Activated CD4-positive, alpha-beta T cell treated with anti-CD3 and anti-CD28 coated beads, Interleukin-2, amount 10 ng/mL, durations not matched to agents 7 days and 5 days (primary cell): ENCODE measurements around the gene ASB5. TPM values are rescaled to one million over a fixed set of nuclear protein-coding genes. Genes with fewer than 3 reads are reported as not detected.

ENCODE experiments used
- CTCF ChIA-PET: fragments of 350-600 bp; sonication (Branson Sonifier 250); formaldehyde crosslinking; loops from one replicate; lab custom pipeline; 2021; ENCODE audit warnings: antibody characterized with exemption; lab: Charles Lee
- POLR2A ChIA-PET: fragments of 350-600 bp; sonication (Branson Sonifier 250); formaldehyde crosslinking; loops from one replicate; lab custom pipeline; 2021; ENCODE audit warnings: antibody characterized with exemption; lab: Charles Lee
- DNase-seq: peaks from one replicate; pipeline ENCODE4 v3.0.0-alpha.2; 2020
- H3K27ac Mint-ChIP-seq: one replicate; pipeline ENCODE4 v1.8.0; 2021; ENCODE audit warnings: mild to moderate bottlenecking, moderate library complexity, mixed read lengths
- H3K27me3 Mint-ChIP-seq: one replicate; pipeline ENCODE4 v1.8.0; 2021; ENCODE audit warnings: mixed read lengths
- H3K36me3 Mint-ChIP-seq: one replicate; pipeline ENCODE4 v1.8.0; 2021; ENCODE audit warnings: low read depth, mixed read lengths
- H3K4me1 Mint-ChIP-seq: one replicate; pipeline ENCODE4 v1.8.0; 2021; ENCODE audit warnings: mixed read lengths
- H3K4me3 Mint-ChIP-seq: one replicate; pipeline ENCODE4 v1.8.0; 2021; ENCODE audit warnings: mild to moderate bottlenecking, moderate library complexity, mixed read lengths
- H3K9me3 Mint-ChIP-seq: one replicate; pipeline ENCODE4 v1.8.0; 2021; ENCODE audit warnings: mixed read lengths
- total RNA-seq, 2 experiments: library from RNA; stranded (reverse); gene quantifications; one replicate each; pipeline ENCODE4 v1.2.3, GENCODE V29; 2021

Gene ASB5, protein sequence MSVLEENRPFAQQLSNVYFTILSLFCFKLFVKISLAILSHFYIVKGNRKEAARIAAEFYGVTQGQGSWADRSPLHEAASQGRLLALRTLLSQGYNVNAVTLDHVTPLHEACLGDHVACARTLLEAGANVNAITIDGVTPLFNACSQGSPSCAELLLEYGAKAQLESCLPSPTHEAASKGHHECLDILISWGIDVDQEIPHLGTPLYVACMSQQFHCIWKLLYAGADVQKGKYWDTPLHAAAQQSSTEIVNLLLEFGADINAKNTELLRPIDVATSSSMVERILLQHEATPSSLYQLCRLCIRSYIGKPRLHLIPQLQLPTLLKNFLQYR
- not detected for total RNA-seq

GRCh38 chr4:176268963-176269362 is at the start of gene ASB5:
ASB5 (minus strand) TSS chr4:176269222; CDS start chr4:176269108, 114 bp downstream.
- peaks cover 5% of the 10 kb centered on the region for H3K27me3 Mint-ChIP-seq
- no peak within 1 kb of the TSS for H3K27ac Mint-ChIP-seq
- DNase-seq: no peak
- ChIA-PET POLR2A (no interaction called here), CTCF (no interaction called here)
- no peaks in the 10 kb centered on the region for H3K36me3 Mint-ChIP-seq
- no peaks in the 10 kb centered on the region for H3K9me3 Mint-ChIP-seq
- no peaks in the 10 kb centered on the region for H3K4me1 Mint-ChIP-seq
- H3K4me3 Mint-ChIP-seq: no peak within 1 kb of the TSS

GRCh38 chr4:176313596-176314336 is 44.7 kb upstream of the ASB5 start:
- Mint-ChIP-seq H3K9me3 (no peaks in the 10 kb centered on the region), H3K27me3 (peaks cover 11% of the 10 kb centered on the region), H3K4me1 (peaks cover 8% of the 10 kb centered on the region), H3K36me3 (no peaks in the 10 kb centered on the region), H3K27ac (no peak overlapping the region), H3K4me3 (no peak overlapping the region)
- DNase-seq: no peak
- ChIA-PET CTCF (no interaction called here), POLR2A (no interaction called here)

- Mint-ChIP-seq H3K4me1 (no peaks in the 10 kb centered on the region), H3K4me3 (no peak overlapping the region), H3K9me3 (no peaks in the 10 kb centered on the region), H3K36me3 (no peaks in the 10 kb centered on the region), H3K27ac (no peak overlapping the region), H3K27me3 (peaks cover 11% of the 10 kb centered on the region)
- POLR2A ChIA-PET: no interaction called here
- no peak for DNase-seq
- CTCF ChIA-PET: no interaction called here
Observed at GRCh38 chr4:176309772-176310171, 40.8 kb upstream of the ASB5 start.

DNA sequence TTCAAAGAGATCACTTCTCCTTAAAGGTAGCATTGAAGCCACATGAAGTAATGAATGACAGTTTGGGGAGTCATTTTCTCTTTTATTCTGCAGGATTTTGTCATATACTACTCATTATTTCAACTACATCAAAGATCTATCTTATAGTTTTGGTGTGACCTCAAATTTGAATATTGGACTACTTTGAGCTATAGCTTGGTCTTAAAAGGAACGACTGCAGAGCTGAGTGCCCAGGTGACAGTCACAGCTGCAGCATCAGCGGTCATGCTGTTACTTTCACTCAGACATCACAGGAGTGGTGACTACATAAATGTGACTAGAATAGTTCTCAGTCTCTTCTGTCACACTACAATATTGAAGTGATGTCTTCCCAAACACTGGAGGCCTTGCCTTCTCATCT is 40.0 kb upstream of the ASB5 start:
- H3K36me3 Mint-ChIP-seq: no peaks in the 10 kb centered on the region
- H3K4me1 Mint-ChIP-seq: no peaks in the 10 kb centered on the region
- no peak for DNase-seq
- no peak overlapping the region for H3K27ac Mint-ChIP-seq
- H3K27me3 Mint-ChIP-seq: peaks cover 15% of the 10 kb centered on the region
- H3K9me3 Mint-ChIP-seq: no peaks in the 10 kb centered on the region
- ChIA-PET POLR2A (no interaction called here), CTCF (no interaction called here)
- H3K4me3 Mint-ChIP-seq: no peak overlapping the region

GRCh38 chr4:176308441-176308840 is 39.4 kb upstream of the ASB5 start:
- Mint-ChIP-seq H3K4me1 (no peaks in the 10 kb centered on the region), H3K36me3 (no peaks in the 10 kb centered on the region), H3K27ac (no peak overlapping the region), H3K27me3 (peaks cover 15% of the 10 kb centered on the region), H3K9me3 (no peaks in the 10 kb centered on the region), H3K4me3 (no peak overlapping the region)
- ChIA-PET CTCF (interaction anchor here (0.6 kb wide), 1 partner anchor 301 kb away, joined by 3 read pairs; no protein-coding TSS in a partner anchor), POLR2A (no interaction called here)
- no peak for DNase-seq

DNA sequence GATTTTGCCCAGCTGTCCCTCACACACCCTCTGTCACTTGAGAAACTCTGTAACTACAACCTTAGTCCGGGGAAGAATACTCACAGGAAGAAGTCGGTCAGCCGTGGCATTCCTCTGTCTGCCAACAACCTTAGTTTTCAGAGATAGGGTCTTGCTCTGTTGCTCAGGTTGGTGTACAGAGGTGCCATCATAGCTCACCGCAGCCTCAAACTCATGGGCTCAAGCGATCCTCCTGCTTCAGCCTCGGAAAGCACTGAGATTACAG is 38.6 kb upstream of the ASB5 start:
- no peak overlapping the region for H3K27ac Mint-ChIP-seq
- no peaks in the 10 kb centered on the region for H3K4me1 Mint-ChIP-seq
- H3K27me3 Mint-ChIP-seq: peaks cover 15% of the 10 kb centered on the region
- no peak overlapping the region for H3K4me3 Mint-ChIP-seq
- POLR2A ChIA-PET: no interaction called here
- no peaks in the 10 kb centered on the region for H3K36me3 Mint-ChIP-seq
- DNase-seq: no peak
- CTCF ChIA-PET: interaction anchor here (0.6 to 2.0 kb wide), 3 partner anchors 12 to 300 kb away, joined by 3 to 5 read pairs (median 4); no protein-coding TSS in a partner anchor
- no peaks in the 10 kb centered on the region for H3K9me3 Mint-ChIP-seq

- CTCF ChIA-PET: interaction anchor here (0.7 to 2.0 kb wide), 2 partner anchors 12 to 78 kb away, joined by 4 to 5 read pairs; no protein-coding TSS in a partner anchor
- Mint-ChIP-seq H3K4me1 (no peaks in the 10 kb centered on the region), H3K27me3 (peaks cover 15% of the 10 kb centered on the region), H3K4me3 (no peak overlapping the region), H3K27ac (no peak overlapping the region), H3K36me3 (no peaks in the 10 kb centered on the region), H3K9me3 (no peaks in the 10 kb centered on the region)
- no peak for DNase-seq
- POLR2A ChIA-PET: no interaction called here
Observed at GRCh38 chr4:176306837-176307665, 38.0 kb upstream of the ASB5 start.

DNA sequence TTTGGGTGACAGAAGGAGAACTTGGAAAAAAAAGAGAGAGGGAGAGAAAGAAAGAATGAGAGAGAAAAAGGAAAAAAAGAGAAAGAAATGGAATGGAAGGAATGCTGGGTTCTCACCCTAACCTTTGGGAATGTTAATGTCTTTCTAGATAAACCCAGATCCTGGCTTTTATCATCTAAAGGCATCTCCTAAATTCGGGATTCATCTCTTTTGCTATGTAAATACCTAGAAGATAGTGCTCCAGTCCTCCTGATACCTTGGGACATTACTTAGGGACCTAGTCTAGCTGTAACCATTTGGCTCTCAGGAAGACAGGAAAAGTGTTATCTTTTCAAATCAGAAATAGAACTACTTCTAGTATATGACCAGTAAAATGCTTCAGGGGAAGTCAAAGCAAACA is 34.9 kb upstream of the ASB5 start:
- Mint-ChIP-seq H3K27ac (no peak overlapping the region), H3K4me1 (no peaks in the 10 kb centered on the region), H3K9me3 (no peaks in the 10 kb centered on the region), H3K4me3 (no peak overlapping the region), H3K27me3 (peaks cover 4% of the 10 kb centered on the region), H3K36me3 (no peaks in the 10 kb centered on the region)
- DNase-seq: no peak
- ChIA-PET POLR2A (no interaction called here), CTCF (interaction anchor here (0.6 kb wide), 1 partner anchor 331 kb away, joined by 3 read pairs; no protein-coding TSS in a partner anchor)

- Mint-ChIP-seq H3K27me3 (peaks cover 4% of the 10 kb centered on the region), H3K27ac (no peak overlapping the region), H3K4me3 (no peak overlapping the region), H3K4me1 (no peaks in the 10 kb centered on the region), H3K36me3 (no peaks in the 10 kb centered on the region), H3K9me3 (no peaks in the 10 kb centered on the region)
- ChIA-PET CTCF (interaction anchor here (1.0 to 1.3 kb wide), 2 partner anchors 14 to 23 kb away, joined by 3 read pairs; no protein-coding TSS in a partner anchor), POLR2A (no interaction called here)
- DNase-seq: no peak
Observed at GRCh38 chr4:176302283-176303275, 33.6 kb upstream of the ASB5 start.

DNA sequence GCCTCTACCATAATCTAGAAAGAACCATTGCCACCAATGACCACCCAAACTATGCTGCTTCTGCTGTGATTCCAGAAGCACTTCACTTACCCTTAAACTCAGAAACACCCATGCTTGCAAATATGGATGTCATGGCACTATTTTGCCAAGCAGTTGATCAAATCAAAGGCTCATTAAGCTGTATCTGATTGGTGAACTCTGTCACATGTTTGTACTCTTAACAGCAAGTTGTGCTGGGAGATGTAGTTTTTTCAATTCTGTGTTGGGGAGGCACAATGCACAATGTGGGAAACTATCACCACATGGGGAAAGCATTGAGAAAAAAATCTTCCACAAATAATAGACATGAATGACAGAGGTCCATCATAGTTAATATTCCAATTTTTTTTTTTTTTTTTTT is 31.5 kb upstream of the ASB5 start:
- POLR2A ChIA-PET: no interaction called here
- Mint-ChIP-seq H3K27me3 (peaks cover 4% of the 10 kb centered on the region), H3K4me1 (no peaks in the 10 kb centered on the region), H3K27ac (no peak overlapping the region), H3K9me3 (no peaks in the 10 kb centered on the region), H3K36me3 (no peaks in the 10 kb centered on the region), H3K4me3 (no peak overlapping the region)
- CTCF ChIA-PET: no interaction called here
- no peak for DNase-seq

- no peaks in the 10 kb centered on the region for H3K9me3 Mint-ChIP-seq
- no peak overlapping the region for H3K4me3 Mint-ChIP-seq
- POLR2A ChIA-PET: no interaction called here
- DNase-seq: no peak
- no peak overlapping the region for H3K27ac Mint-ChIP-seq
- no peaks in the 10 kb centered on the region for H3K36me3 Mint-ChIP-seq
- H3K4me1 Mint-ChIP-seq: no peaks in the 10 kb centered on the region
- peaks cover 4% of the 10 kb centered on the region for H3K27me3 Mint-ChIP-seq
- CTCF ChIA-PET: no interaction called here
Observed at GRCh38 chr4:176300036-176300435, 31.0 kb upstream of the ASB5 start.

DNA sequence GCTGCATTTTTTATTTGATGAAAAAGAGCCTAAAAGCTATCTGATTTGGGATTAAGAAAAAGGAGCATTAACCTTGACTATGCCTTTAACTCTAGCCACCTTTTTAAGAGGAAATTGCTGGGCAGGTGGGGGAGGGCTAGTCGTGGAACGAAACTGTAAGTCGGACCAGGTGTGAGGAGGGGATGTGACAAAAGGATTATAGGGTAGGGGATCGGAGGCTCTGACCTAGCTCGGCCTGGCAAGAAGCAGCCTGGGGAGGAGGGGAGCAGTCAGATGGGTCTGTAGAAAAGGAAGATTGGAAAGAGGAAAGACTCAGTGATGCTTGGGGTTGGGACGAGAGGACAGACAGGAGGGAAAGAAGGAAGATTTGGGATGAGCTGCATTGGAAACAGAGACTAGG is 29.6 kb upstream of the ASB5 start:
- no peaks in the 10 kb centered on the region for H3K27me3 Mint-ChIP-seq
- no peaks in the 10 kb centered on the region for H3K36me3 Mint-ChIP-seq
- H3K4me3 Mint-ChIP-seq: no peak overlapping the region
- ChIA-PET POLR2A (no interaction called here), CTCF (no interaction called here)
- H3K9me3 Mint-ChIP-seq: no peaks in the 10 kb centered on the region
- DNase-seq: no peak
- no peaks in the 10 kb centered on the region for H3K4me1 Mint-ChIP-seq
- no peak overlapping the region for H3K27ac Mint-ChIP-seq
